ENCODE measurements around the gene KRT79.

KRT79 gene

DNA sequence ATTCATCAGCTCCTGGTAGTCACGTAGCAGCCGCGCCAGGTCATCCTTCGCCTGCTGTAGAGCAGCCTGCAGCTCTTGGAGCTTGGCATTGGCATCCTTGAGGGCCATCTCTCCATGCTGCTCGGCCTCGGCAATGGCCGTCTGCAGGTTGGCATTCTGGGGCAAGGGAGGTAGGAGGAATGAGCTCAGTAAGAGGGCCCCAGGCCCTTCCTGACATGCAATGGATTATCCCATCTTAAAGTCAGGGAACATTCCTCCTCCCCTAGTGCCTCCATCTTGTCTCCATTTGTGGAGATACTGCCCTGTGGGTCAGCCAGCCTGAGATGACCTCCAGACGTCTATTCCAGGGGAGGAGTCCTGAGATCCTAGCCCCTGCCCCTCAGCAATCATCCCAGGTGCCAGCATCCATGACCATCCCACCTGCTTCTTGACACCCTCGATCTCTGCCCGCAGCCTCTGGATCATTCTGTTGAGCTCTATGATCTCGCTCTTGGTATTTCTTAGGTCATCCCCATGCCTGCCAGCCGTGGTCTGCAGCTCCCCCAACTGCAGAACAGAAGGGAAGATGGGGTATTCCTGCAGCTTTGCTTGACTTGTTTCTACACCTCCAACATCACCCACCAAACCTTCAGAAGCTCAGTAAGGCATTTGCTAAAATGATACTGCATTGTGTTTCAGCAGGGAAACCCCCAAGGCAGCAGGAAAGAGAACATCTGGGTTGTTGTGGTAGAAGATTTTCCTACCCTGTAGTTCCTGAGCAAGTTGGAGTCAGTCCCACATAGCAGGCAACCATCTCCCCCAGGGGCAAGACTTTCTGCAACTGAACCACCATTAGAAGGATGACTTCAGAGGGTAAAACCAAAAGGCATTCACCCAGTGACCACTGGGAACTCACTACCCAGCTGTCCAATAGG is 42.6 kb downstream of the KRT79 start:
- TF ChIP-seq, protein P1, sequence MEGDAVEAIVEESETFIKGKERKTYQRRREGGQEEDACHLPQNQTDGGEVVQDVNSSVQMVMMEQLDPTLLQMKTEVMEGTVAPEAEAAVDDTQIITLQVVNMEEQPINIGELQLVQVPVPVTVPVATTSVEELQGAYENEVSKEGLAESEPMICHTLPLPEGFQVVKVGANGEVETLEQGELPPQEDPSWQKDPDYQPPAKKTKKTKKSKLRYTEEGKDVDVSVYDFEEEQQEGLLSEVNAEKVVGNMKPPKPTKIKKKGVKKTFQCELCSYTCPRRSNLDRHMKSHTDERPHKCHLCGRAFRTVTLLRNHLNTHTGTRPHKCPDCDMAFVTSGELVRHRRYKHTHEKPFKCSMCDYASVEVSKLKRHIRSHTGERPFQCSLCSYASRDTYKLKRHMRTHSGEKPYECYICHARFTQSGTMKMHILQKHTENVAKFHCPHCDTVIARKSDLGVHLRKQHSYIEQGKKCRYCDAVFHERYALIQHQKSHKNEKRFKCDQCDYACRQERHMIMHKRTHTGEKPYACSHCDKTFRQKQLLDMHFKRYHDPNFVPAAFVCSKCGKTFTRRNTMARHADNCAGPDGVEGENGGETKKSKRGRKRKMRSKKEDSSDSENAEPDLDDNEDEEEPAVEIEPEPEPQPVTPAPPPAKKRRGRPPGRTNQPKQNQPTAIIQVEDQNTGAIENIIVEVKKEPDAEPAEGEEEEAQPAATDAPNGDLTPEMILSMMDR (IDR thresholded peaks at IDR 0.05; ENCODE audit: unreplicated experiment in 3 of 3) = no peak

DNA sequence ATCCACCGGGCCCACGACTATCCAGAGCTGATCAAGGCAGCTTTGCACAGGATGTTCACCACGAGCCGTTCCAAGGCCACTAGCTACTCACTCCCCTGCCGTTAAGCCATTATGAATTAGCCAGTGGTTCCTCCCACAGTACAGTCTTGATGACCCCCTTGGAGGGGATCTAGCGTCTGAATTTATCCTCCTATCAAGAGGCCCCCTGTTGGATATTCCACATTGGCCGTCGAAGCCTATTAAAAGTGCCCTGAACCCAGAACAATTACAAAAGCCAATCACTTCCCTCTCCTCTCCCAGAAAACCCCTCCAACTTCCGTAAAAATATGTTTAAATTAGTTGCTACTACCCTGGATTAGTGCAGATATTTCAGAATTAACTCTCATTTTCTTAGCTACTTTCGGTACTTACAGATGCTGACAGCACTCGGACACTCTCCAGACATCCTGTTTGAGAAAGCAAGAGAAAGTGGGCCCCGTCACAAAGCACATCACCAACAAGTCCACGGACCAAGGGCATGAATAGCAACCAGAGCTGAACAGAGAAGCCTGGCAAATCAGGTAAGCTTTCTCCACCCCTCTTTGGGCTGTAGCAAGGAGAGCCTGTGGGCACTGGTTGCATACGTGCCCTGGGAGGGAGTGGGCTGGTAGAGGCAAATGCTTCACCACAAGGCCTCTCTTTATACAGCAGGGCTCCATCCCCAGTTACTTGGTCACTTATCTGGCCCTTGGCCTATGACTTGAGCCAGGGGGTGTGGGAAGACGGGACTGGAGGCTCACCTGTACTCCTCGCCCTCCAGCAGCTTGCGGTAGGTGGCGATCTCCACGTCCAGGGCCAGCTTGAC is 43.5 kb downstream of the KRT79 start:
- no peak overlapping the region for H3K27ac Mint-ChIP-seq
- H3K9me3 Mint-ChIP-seq = no peaks in the 10 kb centered on the region
- TF ChIP-seq, protein P1 (IDR thresholded peaks at IDR 0.05; ENCODE audit: unreplicated experiment in 3 of 3) = no peak
- no peaks in the 10 kb centered on the region for H3K36me3 Mint-ChIP-seq (ENCODE audit: low read depth)
- H3K27me3 Mint-ChIP-seq (ENCODE audit: low read depth) = peaks cover 47% of the 10 kb centered on the region
- no peaks in the 10 kb centered on the region for H3K4me1 Mint-ChIP-seq
- H3K4me3 Mint-ChIP-seq = no peak overlapping the region

More for the DNA sequence above, 42.6 kb downstream of the KRT79 start:
- Mint-ChIP-seq H3K36me3 (ENCODE audit: low read depth) (no peaks in the 10 kb centered on the region), H3K27me3 (ENCODE audit: low read depth) (peaks cover 45% of the 10 kb centered on the region), H3K27ac (no peak overlapping the region), H3K9me3 (no peaks in the 10 kb centered on the region), H3K4me3 (no peak overlapping the region), H3K4me1 (no peaks in the 10 kb centered on the region)

DNA sequence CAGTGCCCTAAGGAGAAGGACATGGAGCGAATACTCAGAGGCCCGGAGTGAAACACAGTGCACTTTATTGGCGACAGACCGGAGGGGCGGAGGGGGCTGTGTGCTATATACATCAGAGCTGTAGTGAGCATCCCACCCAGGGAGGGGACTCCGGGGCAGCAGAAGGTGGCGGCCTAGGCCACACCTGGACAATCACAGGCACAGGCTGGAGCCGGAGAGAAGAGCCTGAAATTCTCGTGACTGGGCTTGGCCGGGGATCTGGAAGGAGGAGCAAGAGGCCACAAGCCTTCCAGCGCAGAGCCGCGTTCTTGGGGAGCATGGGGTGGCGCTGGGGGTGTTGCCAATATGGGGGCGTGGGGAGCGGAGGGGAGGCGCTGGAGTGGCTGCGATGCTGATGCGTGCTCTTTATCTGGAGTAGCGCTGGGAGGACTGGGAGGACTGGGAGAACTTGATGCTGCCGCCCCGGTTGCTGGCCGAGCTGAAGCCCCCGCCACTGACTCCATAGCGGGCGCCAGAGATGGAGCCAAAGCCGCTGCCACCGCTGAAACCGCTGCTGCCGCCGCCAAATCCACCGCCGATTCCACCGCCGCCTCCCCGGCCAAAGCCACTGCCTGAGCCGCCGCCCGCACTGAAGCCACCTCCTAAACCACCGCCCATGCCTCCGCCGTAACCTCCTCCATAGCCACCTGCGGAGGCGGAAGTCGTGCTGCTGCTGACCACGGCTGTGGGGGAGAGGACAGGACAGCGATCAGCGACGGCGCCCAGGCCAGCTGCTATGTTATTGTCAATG is 44.3 kb downstream of the KRT79 start:
- TF ChIP-seq, protein P1 (IDR thresholded peaks at IDR 0.05; ENCODE audit: unreplicated experiment in 3 of 3) = no peak
- no peaks in the 10 kb centered on the region for H3K9me3 Mint-ChIP-seq
- H3K27me3 Mint-ChIP-seq (ENCODE audit: low read depth) = peaks cover 54% of the 10 kb centered on the region
- H3K27ac Mint-ChIP-seq = no peak overlapping the region
- no peak overlapping the region for H3K4me3 Mint-ChIP-seq
- H3K4me1 Mint-ChIP-seq = no peaks in the 10 kb centered on the region
- no peaks in the 10 kb centered on the region for H3K36me3 Mint-ChIP-seq (ENCODE audit: low read depth)

DNA sequence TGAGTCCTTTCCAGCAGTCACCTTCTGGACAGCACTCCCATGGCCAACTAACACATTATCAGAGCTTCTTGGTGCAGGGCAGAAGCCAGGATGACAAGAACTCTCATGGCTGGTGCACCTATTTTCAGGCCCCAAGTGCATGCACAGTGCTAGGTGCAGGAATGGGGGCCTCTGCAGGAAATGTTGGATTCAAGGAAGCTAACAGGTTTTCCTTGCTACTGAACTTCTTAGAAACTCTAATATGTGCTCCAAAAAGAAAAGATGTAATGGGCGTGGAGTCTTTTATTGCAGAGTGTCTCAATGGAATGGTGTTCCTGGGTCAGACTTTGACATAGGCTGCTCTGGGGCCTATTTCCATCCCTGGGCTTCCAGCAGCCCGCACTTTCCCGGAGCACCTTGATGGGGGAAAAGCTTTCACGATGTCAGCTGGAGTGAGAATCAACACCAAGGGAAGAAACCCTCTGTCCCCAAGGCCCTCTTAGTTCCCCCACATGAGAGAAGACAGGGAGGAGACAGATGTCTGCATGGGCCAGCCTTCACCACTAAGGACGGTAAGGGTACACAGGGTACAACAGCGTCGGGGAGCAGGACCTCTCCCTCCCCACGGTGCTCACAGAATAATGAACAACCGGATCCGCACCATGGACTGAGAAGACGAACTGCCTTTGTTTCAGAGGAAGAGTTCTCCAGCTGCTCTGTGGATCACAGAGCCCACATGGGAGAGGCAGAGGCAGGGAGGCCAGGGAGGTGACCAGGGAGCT is 45.1 kb downstream of the KRT79 start:
- Mint-ChIP-seq H3K27ac (no peak overlapping the region), H3K36me3 (ENCODE audit: low read depth) (no peaks in the 10 kb centered on the region), H3K9me3 (no peaks in the 10 kb centered on the region), H3K4me3 (no peak overlapping the region), H3K27me3 (ENCODE audit: low read depth) (peaks cover 56% of the 10 kb centered on the region), H3K4me1 (no peaks in the 10 kb centered on the region)
- TF ChIP-seq, protein P1 (IDR thresholded peaks at IDR 0.05; ENCODE audit: unreplicated experiment in 3 of 3) = no peak

DNA sequence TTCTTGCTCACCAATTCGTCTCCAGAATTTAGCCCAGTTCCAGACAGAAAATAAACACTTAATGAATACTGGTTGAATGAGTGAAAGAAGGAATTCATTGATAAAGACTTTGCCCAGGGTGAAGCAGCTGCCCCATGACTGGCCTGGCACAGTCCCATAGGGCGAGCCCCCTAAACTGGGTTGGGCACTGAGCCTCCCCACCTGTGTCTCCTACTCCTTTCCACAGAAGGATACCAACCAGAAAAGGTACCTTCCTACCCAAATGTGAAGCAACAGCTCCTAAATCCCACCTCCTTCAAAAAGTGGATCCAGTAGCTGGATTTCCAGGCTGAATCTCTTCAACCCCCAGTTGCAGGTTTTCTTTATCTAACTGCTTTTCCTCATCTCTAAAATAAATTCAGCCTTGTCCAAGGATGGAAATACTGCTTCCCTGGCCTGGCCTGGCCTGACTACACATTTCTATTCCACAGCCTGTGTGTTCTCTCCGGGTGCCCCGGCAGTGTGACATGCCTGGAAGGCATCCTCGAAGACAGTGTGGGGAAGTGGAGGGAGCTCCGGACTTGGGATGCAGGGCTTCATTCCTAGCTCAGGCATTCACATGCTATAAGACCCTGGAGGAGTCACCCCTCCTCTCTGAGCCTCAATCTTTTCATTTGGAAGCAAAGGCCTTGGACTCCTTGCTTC is 45.8 kb downstream of the KRT79 start:
- Mint-ChIP-seq H3K27ac (no peak overlapping the region), H3K36me3 (ENCODE audit: low read depth) (no peaks in the 10 kb centered on the region), H3K4me1 (no peaks in the 10 kb centered on the region), H3K4me3 (no peak overlapping the region), H3K9me3 (no peaks in the 10 kb centered on the region), H3K27me3 (ENCODE audit: low read depth) (peaks cover 58% of the 10 kb centered on the region)
- TF ChIP-seq, protein P1 (IDR thresholded peaks at IDR 0.05; ENCODE audit: unreplicated experiment in 3 of 3) = no peak

Measured in nephron (organoid).